RKO (cell line): ENCODE measurements around the gene PPP1R37.

Experiments
- DNase-seq: peaks from one replicate; pipeline ENCODE4 v3.0.0-alpha.2; 2016; ENCODE audit warnings: low spot score

Gene PPP1R37

GRCh38 chr19:45092747-45093678, at the start of gene PPP1R37:
TSS of gene PPP1R37 (plus strand) at chr19:45093179. CDS start at chr19:45093326, 147 bp downstream.
- peak; percentile 99 for DNase-seq

- DNase-seq, result no peak
Measured at GRCh38 chr19:45045671-45046353, 47.2 kb upstream of the PPP1R37 start.

GRCh38 chr19:45046355-45046754, 46.6 kb upstream of the PPP1R37 start:
- DNase-seq, result no peak

- DNase-seq, result no peak
Measured at GRCh38 chr19:45047188-45047797, 45.7 kb upstream of the PPP1R37 start.

- DNase-seq, result no peak
Measured at GRCh38 chr19:45049073-45049736, 43.8 kb upstream of the PPP1R37 start.

- DNase-seq, result no peak
Measured at GRCh38 chr19:45050036-45050435, 42.9 kb upstream of the PPP1R37 start.

GRCh38 chr19:45051929-45052579, 40.9 kb upstream of the PPP1R37 start:
- no peak for DNase-seq

GRCh38 chr19:45056831-45057230, 36.1 kb upstream of the PPP1R37 start:
- DNase-seq, result no peak

- DNase-seq, result no peak
Measured at GRCh38 chr19:45057444-45057843, 35.5 kb upstream of the PPP1R37 start.

- no peak for DNase-seq
Measured at GRCh38 chr19:45058622-45059159, 34.3 kb upstream of the PPP1R37 start.

GRCh38 chr19:45059258-45059965, 33.6 kb upstream of the PPP1R37 start:
- DNase-seq, result peak; percentile 79

- DNase-seq, result no peak
Measured at GRCh38 chr19:45061965-45062364, 31.0 kb upstream of the PPP1R37 start.

GRCh38 chr19:45063851-45064801, 28.9 kb upstream of the PPP1R37 start:
- DNase-seq, result no peak

- DNase-seq, result no peak
Measured at GRCh38 chr19:45066921-45067661, 25.9 kb upstream of the PPP1R37 start.

- no peak for DNase-seq
Measured at GRCh38 chr19:45068041-45068440, 24.9 kb upstream of the PPP1R37 start.

GRCh38 chr19:45069056-45069455, 23.9 kb upstream of the PPP1R37 start:
- DNase-seq, result no peak

GRCh38 chr19:45070214-45070613, 22.8 kb upstream of the PPP1R37 start:
- no peak for DNase-seq

- DNase-seq, result no peak
Measured at GRCh38 chr19:45070861-45071544, 22.0 kb upstream of the PPP1R37 start.
